WTC11 (cell line): ENCODE measurements around the gene CLDN7. TPM values are rescaled to one million over a fixed set of nuclear protein-coding genes. Genes with fewer than 3 reads are reported as not detected.

Experiments used
- ATAC-seq: fragments of 200-7000 bp; cut with Tn5 transposase; 2 replicates; pipeline ENCODE4 v1.10.0; 2021; ENCODE audit warnings: mild to moderate bottlenecking, moderate library complexity
- CTCF ChIA-PET: fragments of 300-600 bp; sonication (Branson Sonifier 250); formaldehyde crosslinking; loops from one replicate; lab custom pipeline; 2021; ENCODE audit warnings: antibody characterized with exemption; lab: Charles Lee
- POLR2A ChIA-PET: fragments of 350-600 bp; sonication (Branson Sonifier 250); formaldehyde crosslinking; loops from one replicate; lab custom pipeline; 2021; ENCODE audit warnings: antibody characterized with exemption; lab: Charles Lee
- DNase-seq: peaks from one replicate; pipeline ENCODE4 v3.0.0; 2021; ENCODE audit warnings: low spot score
- H3K27ac Mint-ChIP-seq: 2 replicates; pipeline ENCODE4 v1.8.0; 2021; ENCODE audit warnings: mixed read lengths
- H3K27me3 Mint-ChIP-seq: 2 replicates; pipeline ENCODE4 v1.8.0; 2021; ENCODE audit warnings: low read depth, mild to moderate bottlenecking, moderate library complexity, mixed read lengths
- H3K36me3 Mint-ChIP-seq: 2 replicates; pipeline ENCODE4 v1.8.0; 2021; ENCODE audit warnings: mixed read lengths
- H3K4me1 Mint-ChIP-seq: 2 replicates; pipeline ENCODE4 v1.8.0; 2022; ENCODE audit warnings: mixed read lengths
- H3K4me3 Mint-ChIP-seq: 2 replicates; pipeline ENCODE4 v1.8.0; 2021; ENCODE audit warnings: mild to moderate bottlenecking, moderate library complexity, mixed read lengths
- H3K9me3 Mint-ChIP-seq: 2 replicates; pipeline ENCODE4 v1.8.0; 2021; ENCODE audit warnings: mixed read lengths
- ARID4B ChIP-seq: sonication (generic); formaldehyde crosslinking; IDR thresholded peaks from 2 replicates; pipeline ENCODE4 v1.8.0; 2023; ENCODE audit warnings: missing genetic modification reagents, mild to moderate bottlenecking, borderline replicate concordance
- E2F1 ChIP-seq: sonication (generic); formaldehyde crosslinking; IDR thresholded peaks from 2 replicates; pipeline ENCODE4 v1.8.0; 2022; ENCODE audit warnings: mild to moderate bottlenecking, missing genetic modification reagents
- ESRRA ChIP-seq: sonication (generic); formaldehyde crosslinking; IDR thresholded peaks from 2 replicates; pipeline ENCODE4 v1.8.1; 2022; ENCODE audit warnings: mild to moderate bottlenecking, missing genetic modification reagents, borderline replicate concordance
- ETV6 ChIP-seq: sonication (generic); formaldehyde crosslinking; IDR thresholded peaks from 2 replicates; pipeline ENCODE4 v1.8.1; 2022; ENCODE audit warnings: mild to moderate bottlenecking, missing genetic modification reagents
- GABPB1 ChIP-seq: sonication (generic); formaldehyde crosslinking; IDR thresholded peaks from 2 replicates; pipeline ENCODE4 v1.8.1; 2023; ENCODE audit warnings: mild to moderate bottlenecking, missing genetic modification reagents
- HMGXB4 ChIP-seq: sonication (generic); formaldehyde crosslinking; IDR thresholded peaks from 2 replicates; pipeline ENCODE4 v1.8.1; 2023; ENCODE audit warnings: mild to moderate bottlenecking, moderate library complexity, missing genetic modification reagents
- IRF1 ChIP-seq: sonication (generic); formaldehyde crosslinking; IDR thresholded peaks from 2 replicates; pipeline ENCODE4 v1.8.0; 2023; ENCODE audit warnings: missing genetic modification reagents
- NFE2L1 ChIP-seq: sonication (generic); formaldehyde crosslinking; IDR thresholded peaks from 2 replicates; pipeline ENCODE4 v1.8.1; 2023; ENCODE audit warnings: missing genetic modification reagents
- NFYB ChIP-seq: sonication (generic); formaldehyde crosslinking; conservative IDR thresholded peaks from 2 replicates; pipeline ENCODE4 v1.8.0; 2022; ENCODE audit warnings: low read depth, missing genetic modification reagents
- NR1H2 ChIP-seq: sonication (generic); formaldehyde crosslinking; IDR thresholded peaks from 2 replicates; pipeline ENCODE4 v1.9.0; 2021; ENCODE audit warnings: mild to moderate bottlenecking, moderate library complexity, missing genetic modification reagents
- PRDM15 ChIP-seq: sonication (generic); formaldehyde crosslinking; IDR thresholded peaks from 2 replicates; pipeline ENCODE4 v1.8.0; 2022; ENCODE audit warnings: missing genetic modification reagents
- USF1 ChIP-seq: sonication (generic); formaldehyde crosslinking; IDR thresholded peaks from 2 replicates; pipeline ENCODE4 v1.8.0; 2022; ENCODE audit warnings: mild to moderate bottlenecking, missing genetic modification reagents
- USF2 ChIP-seq: sonication (generic); formaldehyde crosslinking; IDR thresholded peaks from 2 replicates; pipeline ENCODE4 v1.8.1; 2023; ENCODE audit warnings: mild to moderate bottlenecking, missing genetic modification reagents, moderate library complexity
- ZNF219 ChIP-seq: sonication (generic); formaldehyde crosslinking; IDR thresholded peaks from 2 replicates; pipeline ENCODE4 v1.8.0; 2023; ENCODE audit warnings: missing genetic modification reagents, mild to moderate bottlenecking, borderline replicate concordance
- ZNF281 ChIP-seq: sonication (generic); formaldehyde crosslinking; IDR thresholded peaks from 2 replicates; pipeline ENCODE4 v1.8.0; 2023; ENCODE audit warnings: mild to moderate bottlenecking, missing genetic modification reagents
- total RNA-seq: library from RNA; stranded (reverse); gene quantifications from 3 replicates; pipeline ENCODE4 v1.2.3, GENCODE V29; 2021

CLDN7 gene
- total RNA-seq, 1 experiment from 2014 or later = 136 TPM

GRCh38 chr17:7263801-7264078, 1.5 kb upstream of the CLDN7 start:
- Mint-ChIP-seq H3K36me3 (peaks cover 5% of the 10 kb centered on the region), H3K27me3 (no peaks in the 10 kb centered on the region), H3K4me1 (peaks cover 26% of the 10 kb centered on the region), H3K27ac (peak overlapping the region; percentile 100), H3K9me3 (no peaks in the 10 kb centered on the region), H3K4me3 (peak overlapping the region; percentile 98)
- ChIA-PET CTCF (interaction anchor here (0.8 to 4.8 kb wide), 4 partner anchors 18 to 93 kb away, joined by 3 to 23 read pairs (median 6); partner anchors contain the start of gene SLC2A4), POLR2A (interaction anchor here (0.7 to 1.3 kb wide), 4 partner anchors 17 to 65 kb away, joined by 3 read pairs; partner anchors contain the start of genes ACADVL, DLG4, GABARAP and NEURL4)
- ATAC-seq (no peak), DNase-seq (no peak)
- TF ChIP-seq NR1H2 (CRISPR knock-in tag) (no peak), HMGXB4 (CRISPR knock-in tag) (no peak), ESRRA (CRISPR knock-in tag) (no peak), GABPB1 (CRISPR knock-in tag) (no peak), USF2 (CRISPR knock-in tag) (no peak)

GRCh38 chr17:7262935-7263800, 890 bp upstream of the CLDN7 start:
- peak overlapping the region; percentile 100 for H3K27ac Mint-ChIP-seq
- ChIA-PET CTCF (interaction anchor here (0.8 to 4.8 kb wide), 4 partner anchors 18 to 93 kb away, joined by 3 to 23 read pairs (median 6); partner anchors contain the start of gene SLC2A4), POLR2A (interaction anchor here (0.6 to 1.3 kb wide), 7 partner anchors 17 to 141 kb away, joined by 3 to 6 read pairs (median 3); partner anchors contain the start of genes ACADVL, DLG4, GABARAP and NEURL4)
- peak overlapping the region; percentile 98 for H3K4me3 Mint-ChIP-seq
- DNase-seq (peak; percentile 93), ATAC-seq (peak; percentile 65)
- H3K4me1 Mint-ChIP-seq = peaks cover 26% of the 10 kb centered on the region
- no peaks in the 10 kb centered on the region for H3K27me3 Mint-ChIP-seq
- H3K9me3 Mint-ChIP-seq = no peaks in the 10 kb centered on the region
- H3K36me3 Mint-ChIP-seq = peaks cover 5% of the 10 kb centered on the region
- TF ChIP-seq NFE2L1 (CRISPR knock-in tag) (0 out of 2 replicates have a peak, but pooled peaks have one; percentile 66), ETV6 (CRISPR knock-in tag) (peak; percentile 58; the same call in 1 of the 2 replicates), PRDM15 (peak; percentile 36; the same call in 1 of the 2 replicates), ZNF219 (no peak), ZNF281 (CRISPR knock-in tag) (peak; percentile 90), E2F1 (CRISPR knock-in tag) (no peak), IRF1 (0 out of 2 replicates have a peak, but pooled peaks have one; percentile 42), ARID4B (CRISPR knock-in tag) (0 out of 2 replicates have a peak, but pooled peaks have one; percentile 69), USF1 (CRISPR knock-in tag) (0 out of 2 replicates have a peak, but pooled peaks have one; percentile 5), NFYB (CRISPR knock-in tag) (no peak)
